EL (cell line): Measurements from ENCODE around the gene SPNS3.

Experiments used
- DNase-seq: peaks from one replicate; pipeline ENCODE4 v3.0.0-alpha.2; 2016

The SPNS3 gene

GRCh38 chr17:4472286-4472685, 38.5 kb downstream of the SPNS3 start:
- DNase-seq: no peak

GRCh38 chr17:4474093-4474492, 40.4 kb downstream of the SPNS3 start:
- no peak for DNase-seq

GRCh38 chr17:4475001-4475400, 41.3 kb downstream of the SPNS3 start:
- peak; percentile 8 for DNase-seq

GRCh38 chr17:4475463-4475862, 41.7 kb downstream of the SPNS3 start:
- DNase-seq: no peak

- no peak for DNase-seq
Observed at GRCh38 chr17:4476017-4476416, 42.3 kb downstream of the SPNS3 start.

GRCh38 chr17:4476511-4477070, 42.9 kb downstream of the SPNS3 start:
- no peak for DNase-seq

- no peak for DNase-seq
Observed at GRCh38 chr17:4477255-4477791, 43.6 kb downstream of the SPNS3 start.

GRCh38 chr17:4478318-4478830, 44.6 kb downstream of the SPNS3 start:
- no peak for DNase-seq

- DNase-seq: no peak
Observed at GRCh38 chr17:4479340-4479981, 45.7 kb downstream of the SPNS3 start.

GRCh38 chr17:4479982-4480751, 46.4 kb downstream of the SPNS3 start:
- no peak for DNase-seq

GRCh38 chr17:4480929-4481898, 47.5 kb downstream of the SPNS3 start:
- DNase-seq: no peak

- DNase-seq: no peak
Observed at GRCh38 chr17:4482338-4483011, 48.7 kb downstream of the SPNS3 start.

GRCh38 chr17:4483012-4483840, 49.5 kb downstream of the SPNS3 start:
- DNase-seq: peak; percentile 27

- no peak for DNase-seq
Observed at GRCh38 chr17:4485676-4486646, 52.2 kb downstream of the SPNS3 start.

GRCh38 chr17:4487296-4487695, 53.6 kb downstream of the SPNS3 start:
- no peak for DNase-seq

GRCh38 chr17:4487820-4488716, 54.3 kb downstream of the SPNS3 start:
- DNase-seq: no peak

GRCh38 chr17:4488989-4489595, 55.4 kb downstream of the SPNS3 start:
- DNase-seq: no peak

GRCh38 chr17:4490109-4490591, 56.4 kb downstream of the SPNS3 start:
- no peak for DNase-seq
